Stimulated activated CD4-positive, alpha-beta T cell treated with anti-CD3 and anti-CD28 coated beads, Interleukin-12 subunit alpha, Interleukin-12 subunit beta, amount 100 ng/mL, for 4 hours (primary cell): ENCODE results near the gene PTPA.

Experiments used
- DNase-seq: peaks from one replicate; pipeline ENCODE4 v3.0.0-alpha.2; 2020

PTPA gene

DNA sequence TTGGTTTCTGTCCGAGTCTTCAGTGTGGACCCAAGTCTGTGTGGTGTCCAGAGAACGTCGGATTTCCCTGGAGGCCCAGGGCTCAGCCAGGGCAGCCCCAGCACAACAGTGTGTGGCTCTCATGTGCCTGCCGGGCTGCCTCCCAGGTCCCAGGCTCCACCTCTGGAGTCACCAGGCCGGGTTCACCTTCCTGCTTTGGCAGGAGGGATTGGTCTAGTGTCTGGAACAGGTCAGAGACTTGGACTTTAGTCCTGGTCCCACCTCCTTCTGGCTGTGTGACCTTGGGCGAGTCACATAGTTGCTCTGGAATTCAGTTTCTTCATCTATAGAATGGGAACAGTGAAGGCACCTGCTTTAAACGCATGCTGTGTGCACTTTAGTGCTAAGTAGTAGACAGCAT is 27.1 kb upstream of the PTPA start:
- no peak for DNase-seq

DNA sequence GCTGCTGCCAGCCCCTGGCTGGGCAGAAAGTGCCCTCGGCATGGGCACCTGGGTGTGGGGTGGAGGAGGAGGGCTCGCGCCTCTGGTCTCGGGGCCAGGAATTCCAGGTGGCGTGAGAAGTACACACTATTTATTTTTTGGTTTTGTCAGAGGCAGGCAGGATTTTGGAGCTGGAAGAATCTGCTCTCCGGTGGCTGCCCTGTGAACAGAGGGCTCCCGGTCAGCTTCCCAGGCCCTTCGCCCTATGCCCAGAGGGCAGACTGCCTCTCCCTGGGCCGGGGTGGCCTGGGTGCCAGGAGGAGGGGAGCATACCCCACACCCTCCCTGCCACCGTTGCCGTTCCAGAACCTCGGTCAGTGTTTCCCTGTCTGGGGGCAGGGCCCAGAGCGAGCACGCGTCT is 22.0 kb upstream of the PTPA start:
- no peak for DNase-seq

DNA sequence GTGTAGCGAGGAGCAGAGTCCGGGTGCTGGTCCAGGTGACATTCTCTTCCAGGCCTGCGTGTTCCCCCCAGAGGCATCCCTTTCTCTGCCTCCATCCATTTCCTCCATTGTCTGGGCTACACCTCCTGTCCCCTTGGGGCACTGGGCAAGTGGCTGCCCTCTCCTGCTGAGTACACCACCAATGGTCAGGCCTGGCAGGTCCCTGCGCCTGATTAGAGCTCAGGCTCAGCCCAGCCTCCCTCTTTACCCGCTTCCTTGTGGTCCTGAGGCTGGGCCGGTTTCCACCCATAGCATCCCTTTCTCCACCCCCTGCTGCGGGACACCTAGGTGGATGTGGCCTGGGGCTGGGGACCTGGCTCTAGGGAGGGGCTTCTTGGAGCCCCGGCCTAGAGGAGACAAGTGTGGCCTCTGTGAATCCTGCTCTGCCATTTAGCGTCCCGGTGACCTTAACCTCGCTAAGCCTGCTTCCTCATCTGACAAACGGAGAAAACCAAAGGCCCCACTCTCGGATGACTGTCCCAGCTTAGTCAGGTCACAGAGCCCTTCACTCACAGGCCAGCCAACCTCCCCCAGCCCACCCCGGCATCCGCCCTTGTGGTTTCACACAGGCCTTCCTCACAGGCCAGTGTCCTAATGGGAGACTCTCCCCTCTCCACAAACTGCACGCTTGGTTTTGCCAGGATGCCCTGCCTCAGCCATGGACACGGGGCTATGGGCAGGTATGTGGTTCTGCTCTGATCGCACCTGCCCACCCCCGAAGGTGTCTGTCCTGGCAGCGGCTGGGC is 17.4 kb upstream of the PTPA start:
- no peak for DNase-seq

DNA sequence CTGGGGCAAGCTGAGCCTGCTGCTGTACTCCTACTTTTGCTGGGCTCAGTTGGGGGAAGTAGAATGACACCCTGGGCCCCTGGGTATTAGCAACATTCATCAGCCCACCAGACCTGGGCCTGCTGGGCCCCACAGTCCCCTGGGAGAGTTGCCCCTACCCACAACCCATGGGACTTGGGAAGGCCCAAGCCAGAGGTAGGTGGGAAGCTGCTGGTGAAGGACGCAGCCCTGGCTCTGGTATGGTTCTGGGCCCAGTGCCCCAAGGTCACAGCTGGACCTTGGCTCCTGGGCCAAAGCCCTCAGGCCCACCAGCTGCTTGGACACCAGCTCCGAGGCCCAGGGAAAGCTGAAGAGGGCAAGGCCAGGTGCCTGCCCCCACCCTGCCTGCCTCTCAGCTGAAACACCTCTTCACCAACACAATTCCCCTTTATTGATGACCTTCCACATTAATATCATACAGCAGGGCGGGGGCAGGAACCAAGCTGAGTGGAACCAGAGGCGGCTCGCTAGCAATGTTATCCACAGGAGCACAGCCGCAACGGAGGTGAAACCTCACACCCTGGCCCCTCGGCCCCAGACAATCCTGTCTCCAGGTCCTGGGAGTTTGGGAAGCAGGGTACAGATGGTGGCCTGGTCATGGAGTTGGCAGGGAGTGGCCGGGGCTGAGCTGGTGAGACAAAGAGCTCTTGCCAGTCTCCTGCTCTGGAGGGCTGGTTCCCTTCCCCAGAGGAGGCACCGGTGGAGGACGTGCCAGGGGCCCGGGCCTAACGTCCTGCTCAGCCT is 16.6 kb upstream of the PTPA start:
- no peak for DNase-seq

DNA sequence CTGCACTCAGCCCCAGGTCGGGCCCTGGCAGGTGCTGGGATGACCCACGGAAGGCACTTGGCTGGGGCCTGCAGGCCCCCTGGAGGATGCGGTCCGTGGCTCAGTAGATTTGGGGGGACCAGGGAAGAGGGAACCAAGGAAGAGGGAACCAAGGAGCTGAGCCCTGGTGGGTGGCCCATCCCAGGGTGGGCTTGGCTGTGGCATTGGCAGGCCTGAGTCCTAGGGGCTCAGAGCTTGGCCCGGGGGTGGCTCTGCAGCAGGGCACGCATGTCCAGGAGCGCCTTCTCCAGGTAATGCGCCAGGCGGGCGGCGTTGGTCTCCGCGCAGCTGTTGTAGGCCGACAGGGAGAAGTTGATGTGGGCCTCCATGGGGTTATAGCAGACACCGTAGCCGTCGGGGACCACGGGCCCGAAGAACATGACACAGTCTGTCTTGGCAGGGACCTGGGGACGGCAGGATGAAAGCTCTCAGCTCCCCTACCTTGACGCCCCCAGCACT is 16.0 kb upstream of the PTPA start:
- DNase-seq: no peak

DNA sequence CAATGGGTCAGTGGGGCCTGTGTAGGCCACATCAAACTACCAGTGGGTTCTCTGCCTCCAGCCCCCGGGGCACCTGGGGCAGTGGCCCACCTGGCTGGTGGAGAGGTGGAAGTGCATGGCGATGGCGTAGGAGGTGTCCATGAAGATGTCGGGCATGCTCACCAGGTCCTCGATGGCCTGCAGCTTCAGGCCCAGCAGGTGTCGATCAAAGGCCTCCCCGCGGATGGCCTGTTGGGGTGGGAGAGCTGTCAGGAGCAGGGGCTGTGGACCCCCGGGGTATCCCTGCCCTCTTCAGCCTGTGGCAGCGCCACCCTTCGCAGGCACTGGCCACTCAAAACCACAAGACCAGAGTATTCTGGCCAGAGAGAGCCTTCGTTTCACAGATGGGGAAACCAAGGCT is 15.3 kb upstream of the PTPA start:
- no peak for DNase-seq

DNA sequence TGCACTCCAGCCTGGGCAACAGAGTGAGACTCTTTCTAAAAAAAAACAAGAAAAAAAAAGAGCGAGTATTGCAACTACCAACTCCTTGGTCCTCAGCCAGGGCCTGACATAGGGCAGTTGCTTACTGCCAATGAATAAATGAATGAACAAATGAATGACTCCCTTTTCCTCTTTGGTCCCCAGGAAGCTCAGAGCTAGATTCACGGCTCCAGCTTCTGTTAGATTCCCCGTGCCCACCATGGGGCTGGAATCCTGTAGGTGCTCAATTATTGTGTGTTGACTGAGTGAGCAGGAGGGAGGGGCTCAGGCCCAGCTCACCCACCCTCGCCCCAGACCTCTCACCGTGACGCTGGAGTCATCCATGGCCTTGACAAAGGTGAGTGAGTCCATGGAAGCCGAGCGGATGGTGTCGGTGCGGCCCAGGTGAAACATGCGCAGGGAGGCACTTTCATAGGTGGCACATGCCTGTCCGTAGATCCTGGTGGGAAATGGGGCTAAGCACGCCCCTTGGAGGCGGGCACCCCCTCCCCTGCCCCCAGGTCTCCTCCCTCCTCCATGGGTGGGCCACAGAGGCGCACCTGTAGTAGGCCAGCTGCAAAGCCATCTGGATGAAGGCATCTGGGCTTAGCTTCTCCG is 13.4 kb upstream of the PTPA start:
- no peak for DNase-seq

DNA sequence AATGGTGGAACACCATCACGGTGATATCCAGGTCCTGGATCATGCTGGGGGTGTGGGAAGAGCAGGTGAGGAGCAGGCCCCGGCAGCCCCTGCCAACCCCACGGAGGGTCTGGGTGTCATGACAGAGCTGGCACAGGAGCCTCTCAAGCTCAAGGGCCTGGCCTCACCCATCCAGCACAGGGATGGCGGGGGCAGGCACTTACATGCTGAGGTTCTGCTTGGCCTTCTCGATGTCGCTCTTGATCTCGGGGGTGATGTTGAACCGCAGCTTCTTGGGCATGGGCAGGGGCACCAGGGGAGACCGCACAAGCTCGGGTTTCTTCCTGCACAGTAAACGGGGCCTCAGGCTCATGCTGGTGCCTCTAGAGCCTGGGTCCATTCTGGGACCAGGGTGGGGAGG is 12.9 kb upstream of the PTPA start:
- DNase-seq: no peak

DNA sequence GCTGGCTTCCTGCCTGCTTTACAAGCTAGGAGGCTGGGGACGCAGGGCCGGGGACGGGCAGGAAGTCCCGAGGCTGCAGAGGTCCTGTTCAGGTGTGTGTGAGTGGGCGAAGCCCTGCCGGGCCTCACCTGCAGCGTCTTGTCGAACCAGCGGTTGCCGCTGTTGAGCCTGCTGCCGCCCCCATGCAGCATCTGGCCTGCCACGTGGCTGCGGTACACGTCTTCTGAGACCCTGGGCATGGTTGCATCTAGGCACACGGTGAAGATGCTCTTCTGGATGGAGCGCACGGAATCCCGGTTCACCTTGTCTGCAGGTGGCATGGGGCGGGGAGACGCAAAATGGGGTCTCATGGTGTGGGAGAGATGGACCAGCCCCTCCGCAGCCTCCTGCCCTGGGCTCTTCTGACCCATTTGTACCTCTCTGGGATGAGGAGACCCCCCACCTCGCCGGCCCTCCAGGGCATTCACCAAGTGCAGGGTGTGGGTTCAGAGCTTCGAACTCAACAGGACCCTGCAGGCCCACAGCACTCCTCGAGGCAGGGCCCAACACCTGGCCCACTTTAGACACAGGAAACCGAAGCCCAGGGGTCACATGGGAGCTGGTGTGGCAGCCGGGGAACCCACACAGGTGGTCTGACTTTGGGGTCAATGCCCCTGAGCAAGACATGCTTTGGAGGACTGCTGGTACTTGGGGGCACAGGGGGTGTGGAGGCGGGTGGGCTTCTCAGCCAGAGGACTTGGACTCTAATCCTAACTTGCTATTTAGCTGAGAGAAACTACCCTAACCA is 10.6 kb upstream of the PTPA start:
- DNase-seq: no peak

DNA sequence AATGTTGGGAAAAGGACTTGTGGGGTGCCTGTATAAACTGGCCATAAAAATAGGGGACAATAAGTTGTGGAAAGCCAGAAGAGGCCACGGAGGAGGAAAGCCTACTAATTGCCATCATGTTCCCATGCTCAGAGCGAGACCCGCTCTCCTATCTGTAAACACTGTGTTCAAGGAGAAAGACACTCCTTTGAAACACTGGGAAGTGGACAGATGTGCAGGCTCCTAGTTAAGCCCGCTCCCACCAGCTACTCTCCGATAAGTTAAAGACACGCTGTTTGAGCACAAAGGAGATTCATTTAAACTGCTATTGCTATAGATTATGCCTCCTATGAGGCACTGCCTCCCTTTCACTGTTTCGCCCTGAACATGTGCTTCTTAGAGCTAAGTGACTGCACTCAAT is 9.9 kb upstream of the PTPA start:
- DNase-seq: no peak

DNA sequence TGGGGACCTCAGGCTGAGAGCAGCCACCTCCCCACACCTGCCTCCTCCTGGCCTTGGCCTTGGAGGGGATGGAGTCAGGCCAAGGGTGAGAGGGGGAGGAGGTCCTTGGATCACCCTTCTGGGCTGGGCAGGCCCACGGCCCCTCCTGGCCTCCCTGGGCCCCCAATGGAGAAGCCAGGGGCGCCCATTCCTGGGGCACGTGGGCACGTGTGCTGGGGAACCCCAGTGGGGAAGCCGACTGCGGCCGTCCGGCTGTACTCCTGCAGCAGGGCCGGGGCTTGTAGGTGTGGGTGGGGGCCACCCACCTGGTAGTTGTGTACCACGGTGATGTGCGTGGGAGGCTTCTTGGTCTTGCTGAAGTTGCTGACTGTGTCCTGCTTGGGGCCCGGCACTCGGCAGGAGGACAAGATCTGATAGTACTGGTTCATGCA is 9.1 kb upstream of the PTPA start:
- DNase-seq: no peak

DNA sequence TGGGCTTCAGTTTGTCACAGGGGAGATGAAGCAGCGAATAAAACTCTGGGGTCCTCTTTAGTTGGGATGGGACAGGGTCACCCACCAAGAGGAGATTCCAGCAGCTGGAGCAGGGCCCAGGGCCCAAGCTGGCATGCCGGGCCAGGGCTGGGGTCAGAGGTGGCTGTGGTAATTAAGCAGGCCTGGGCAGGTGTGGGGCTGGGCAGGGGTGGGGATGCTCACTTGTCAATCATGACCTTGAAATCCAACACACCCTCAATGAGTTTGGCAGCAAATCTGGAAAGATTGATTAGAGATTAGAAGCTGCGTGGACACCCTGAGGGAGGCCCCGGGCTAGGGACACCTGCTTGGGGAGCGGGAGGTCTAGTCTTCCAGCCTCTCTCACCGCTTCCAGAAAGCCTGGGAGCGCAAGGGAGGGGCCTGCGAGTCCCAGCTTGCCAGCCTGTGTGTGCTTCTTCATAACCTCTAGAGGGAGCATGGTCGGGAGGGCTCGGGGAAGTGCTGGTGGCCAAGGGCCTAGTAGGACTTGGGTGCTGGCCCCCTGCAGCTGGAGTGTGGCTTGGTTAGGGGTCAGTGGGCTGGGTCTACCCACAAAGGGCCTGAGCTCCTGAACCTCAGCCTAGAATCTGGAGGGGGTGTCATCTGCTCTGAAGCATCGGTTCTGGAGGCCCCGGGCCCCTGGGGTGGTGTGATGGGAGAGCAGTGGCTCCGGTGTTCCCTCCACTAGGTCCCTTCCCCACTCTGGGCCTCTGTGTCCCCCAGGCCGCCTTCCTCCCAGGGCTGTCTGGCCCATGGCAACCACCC is 8.2 kb upstream of the PTPA start:
- peak; percentile 15 for DNase-seq

DNA sequence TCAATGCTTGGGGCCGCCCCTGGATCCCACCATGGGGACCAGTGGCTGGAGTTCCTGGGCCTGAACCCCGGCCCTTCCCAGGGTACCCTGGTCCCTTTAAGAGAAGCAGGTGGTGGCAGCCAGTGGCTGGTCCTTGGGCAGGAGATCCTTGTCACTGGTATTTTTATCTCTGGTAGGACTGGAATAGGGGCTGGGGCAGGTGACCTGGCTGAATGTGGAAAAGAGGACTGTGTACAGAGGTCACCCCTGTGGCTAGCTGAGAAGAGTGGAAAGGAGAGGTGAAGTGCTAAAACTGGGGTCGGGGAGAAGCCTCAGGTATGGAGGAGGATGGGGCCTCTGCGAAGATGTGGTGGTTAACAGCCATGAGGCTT is 7.6 kb upstream of the PTPA start:
- DNase-seq: no peak

DNA sequence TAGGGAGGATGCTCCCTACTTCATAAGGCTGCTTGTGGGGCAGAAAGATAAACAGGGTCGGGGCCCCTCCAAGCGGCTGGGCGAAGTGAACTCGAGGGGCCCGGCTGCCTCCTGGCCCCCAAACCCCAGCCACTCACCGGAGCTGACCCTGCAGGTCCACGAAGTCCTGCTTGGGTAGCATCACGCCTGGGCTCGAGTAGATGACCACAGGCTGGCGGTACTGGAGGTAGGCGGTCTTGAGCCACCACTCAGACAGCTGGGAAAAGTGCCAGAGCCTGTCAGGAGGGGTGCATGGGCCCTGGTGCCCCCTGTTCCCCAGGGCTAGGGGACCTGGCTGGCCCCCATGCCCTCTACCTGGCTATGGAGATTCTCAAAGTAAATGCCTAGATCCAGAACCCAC is 7.2 kb upstream of the PTPA start:
- no peak for DNase-seq

DNA sequence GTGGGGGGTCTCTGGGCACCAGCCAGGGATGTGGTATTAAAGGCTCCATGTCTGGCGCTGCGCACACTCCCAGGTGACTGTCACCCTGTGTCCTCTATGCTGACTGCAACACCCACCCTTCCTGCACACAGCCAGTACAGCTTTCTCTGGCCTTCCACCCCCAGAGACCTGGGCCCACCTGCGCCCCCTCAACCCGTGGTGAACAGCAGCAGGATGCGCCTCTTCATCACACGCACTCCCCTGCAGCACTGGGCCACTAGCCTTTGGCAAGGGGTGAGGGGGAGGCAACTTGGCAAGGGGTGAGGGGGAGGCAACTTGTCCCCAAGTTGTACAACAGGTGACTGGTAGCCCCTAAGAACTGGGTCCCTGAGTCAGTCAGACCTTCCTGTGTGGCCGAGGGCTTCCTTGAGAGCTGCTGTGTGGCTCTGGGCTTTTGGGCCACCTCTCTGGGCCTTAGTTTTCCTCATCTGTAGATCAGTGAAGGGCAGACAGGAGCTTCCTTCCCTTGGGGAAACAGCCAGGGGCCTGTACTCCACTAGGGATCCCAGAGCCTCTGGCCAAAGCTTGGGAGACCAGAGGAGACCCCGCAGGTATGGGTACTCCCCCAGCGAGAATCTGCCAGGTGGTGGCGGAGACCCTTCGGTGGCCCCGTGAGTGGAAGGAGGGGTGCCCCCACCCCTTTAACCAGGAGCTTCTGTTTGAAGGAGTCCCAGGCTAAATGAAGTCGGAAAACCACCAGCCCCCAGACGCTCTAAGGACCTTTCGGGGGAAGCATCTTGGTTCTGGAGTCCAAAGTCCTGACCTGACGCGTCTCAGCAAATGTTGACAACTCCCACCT is 5.1 kb upstream of the PTPA start:
- DNase-seq: no peak

DNA sequence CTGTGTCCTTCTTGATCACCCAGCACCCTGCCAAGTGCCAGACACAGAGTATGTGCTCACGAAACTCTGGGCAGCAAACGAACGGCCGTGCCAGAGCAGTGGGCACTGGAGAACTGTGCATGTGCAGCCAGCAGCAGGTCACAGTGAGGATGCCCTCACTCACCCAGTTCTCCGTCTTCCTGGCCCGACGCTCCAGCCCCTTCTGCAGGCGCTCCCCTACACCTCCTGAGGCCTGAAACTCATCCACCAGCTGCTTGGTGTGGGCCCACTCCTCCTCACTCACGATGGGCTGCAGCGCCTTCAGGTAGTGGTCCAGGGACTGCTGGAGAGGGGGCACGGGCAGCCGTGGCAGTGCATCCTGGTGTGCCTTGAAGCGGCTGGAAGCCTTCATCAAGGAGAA is 3.6 kb upstream of the PTPA start:
- DNase-seq: no peak

DNA sequence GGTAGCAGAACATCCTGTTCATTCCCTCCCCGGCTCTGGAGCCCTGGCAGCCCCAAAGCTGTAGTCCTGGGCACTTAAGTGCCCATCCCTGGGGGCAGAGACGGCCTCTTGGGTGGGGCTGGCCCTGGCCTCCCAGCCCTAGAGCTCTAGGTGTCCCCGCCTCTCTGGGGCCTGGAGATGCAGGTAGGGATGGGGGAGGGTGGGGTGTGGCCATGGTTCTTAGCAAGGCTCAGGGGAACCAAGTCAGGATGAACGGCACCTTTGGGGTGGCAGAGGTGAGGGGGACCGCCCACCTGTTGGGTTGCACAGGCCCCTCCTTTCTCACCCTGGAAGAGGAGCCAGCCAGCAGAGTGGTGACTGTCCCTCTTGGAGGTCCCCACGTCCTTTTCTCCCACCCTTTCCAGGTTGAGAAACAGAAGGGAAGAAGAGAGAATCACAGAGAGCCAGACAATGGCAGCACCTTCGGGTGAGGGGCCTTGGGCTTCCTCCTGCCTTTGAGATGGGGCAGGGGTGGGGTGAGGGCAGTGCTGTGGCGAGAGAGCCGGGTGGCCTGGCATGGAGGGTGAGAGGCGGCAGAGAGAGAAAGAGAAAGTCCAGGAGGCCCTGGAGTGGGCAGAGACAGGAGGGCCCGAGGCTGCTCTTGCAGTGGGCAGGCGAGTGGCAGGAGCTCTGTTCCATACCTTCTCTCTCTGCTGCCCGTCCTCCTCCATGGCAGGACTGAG is 3.0 kb upstream of the PTPA start:
- DNase-seq: no peak

DNA sequence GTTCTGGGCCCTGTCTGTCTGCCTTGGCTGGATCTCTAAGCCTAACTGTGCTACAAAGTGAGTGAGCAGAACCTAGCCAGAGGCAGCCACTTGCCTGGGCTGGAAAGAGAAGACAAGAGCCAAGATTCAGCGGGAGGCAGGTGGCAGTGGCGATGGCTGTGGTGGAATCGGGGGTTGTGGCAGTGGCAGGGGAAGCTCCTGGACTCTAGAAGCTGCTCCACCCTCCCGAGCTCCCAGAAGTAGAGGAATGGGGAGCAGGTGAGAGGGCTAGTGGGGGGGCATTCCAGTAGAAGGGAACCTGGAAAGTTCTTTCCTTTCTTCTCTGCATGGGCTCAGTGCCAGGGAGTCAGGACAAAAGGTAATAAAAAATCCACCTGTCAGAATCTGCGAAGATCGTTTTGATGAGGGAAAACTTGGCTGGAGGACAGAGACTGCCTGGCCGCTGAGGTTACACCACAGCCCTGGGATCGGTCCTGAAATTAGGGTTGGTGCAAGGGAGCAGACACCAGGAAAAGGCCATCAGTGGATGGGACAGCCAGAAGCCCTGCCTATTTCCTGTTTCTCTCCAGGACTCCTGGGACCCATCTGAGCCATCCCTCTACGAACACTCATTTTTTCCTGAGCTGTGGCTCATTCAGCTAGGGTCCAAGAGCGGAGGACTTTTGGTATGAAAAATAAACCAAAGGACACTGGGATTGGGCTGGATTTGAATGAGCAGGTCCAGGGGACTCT is 2.2 kb upstream of the PTPA start:
- no peak for DNase-seq

DNA sequence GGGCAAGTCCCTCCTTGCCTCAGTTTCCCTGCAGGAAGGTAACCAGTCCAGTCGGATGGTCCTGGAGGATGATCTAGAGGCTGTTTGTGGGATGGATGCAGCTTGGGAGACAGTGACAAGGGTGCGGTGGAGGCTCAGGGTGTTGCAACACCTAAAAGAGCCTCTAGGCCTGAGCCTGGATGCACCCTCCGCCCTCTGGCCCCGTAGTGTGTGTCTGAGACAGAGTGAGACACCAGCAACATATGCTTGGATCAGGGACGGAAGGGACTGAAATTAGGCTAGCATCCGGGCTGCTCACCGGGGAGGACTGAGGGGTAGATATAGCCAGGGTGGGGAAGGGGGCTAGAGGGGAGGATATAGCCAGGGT is 1.7 kb upstream of the PTPA start:
- peak; percentile 7 for DNase-seq
